Mesothelial cell of epicardium (in vitro differentiated cells): Measurements from ENCODE around the gene HES2. TPM values are rescaled to one million over a fixed set of nuclear protein-coding genes. Genes with fewer than 3 reads are reported as not detected.

Experiments
- DNase-seq, 2 experiments: peaks; one replicate each; pipeline ENCODE4 v3.0.0; 2021; ENCODE audit warnings: low spot score in 2 of 2; ENCODE audit not compliant: unreplicated experiment in 2 of 2
- H3K27ac Mint-ChIP-seq: 2 replicates; pipeline ENCODE4 v1.8.0; 2021; ENCODE audit warnings: mixed read lengths
- H3K27me3 Mint-ChIP-seq: 2 replicates; pipeline ENCODE4 v1.8.0; 2021; ENCODE audit warnings: low read depth, mixed read lengths
- H3K36me3 Mint-ChIP-seq: 2 replicates; pipeline ENCODE4 v1.8.0; 2021; ENCODE audit warnings: mixed read lengths
- H3K4me1 Mint-ChIP-seq: 2 replicates; pipeline ENCODE4 v1.8.0; 2021; ENCODE audit warnings: mixed read lengths
- H3K4me3 Mint-ChIP-seq: 2 replicates; pipeline ENCODE4 v1.8.0; 2021; ENCODE audit warnings: mild to moderate bottlenecking, moderate library complexity, mixed read lengths
- H3K9me3 Mint-ChIP-seq: 2 replicates; pipeline ENCODE4 v1.8.0; 2021; ENCODE audit warnings: mixed read lengths
- CTCF ChIP-seq: fragments of 200-600 bp; sonication (generic); IDR thresholded peaks from one replicate; pipeline ENCODE4 v1.5.0; 2021; ENCODE audit warnings: antibody characterized with exemption; ENCODE audit not compliant: unreplicated experiment
- total RNA-seq: library from RNA; stranded (reverse); gene quantifications from 3 replicates; pipeline ENCODE4 v1.2.1, GENCODE V29; 2021

HES2 gene
- total RNA-seq, 1 donor from 2014 or later, result 0.98 TPM

- no peaks in the 10 kb centered on the region for H3K36me3 Mint-ChIP-seq
- peaks cover 94% of the 10 kb centered on the region for H3K27me3 Mint-ChIP-seq
- H3K4me3 Mint-ChIP-seq, result peak overlapping the region; percentile 22
- no peak for DNase-seq
- peaks cover 16% of the 10 kb centered on the region for H3K4me1 Mint-ChIP-seq
- TF ChIP-seq CTCF, result no peak
- no peaks in the 10 kb centered on the region for H3K9me3 Mint-ChIP-seq
- H3K27ac Mint-ChIP-seq, result no peak overlapping the region
Measured at GRCh38 chr1:6418668-6419396, 887 bp downstream of the HES2 start.

- H3K9me3 Mint-ChIP-seq, result no peaks in the 10 kb centered on the region
- DNase-seq, result no peak
- H3K4me1 Mint-ChIP-seq, result peaks cover 16% of the 10 kb centered on the region
- H3K27me3 Mint-ChIP-seq, result peaks cover 93% of the 10 kb centered on the region
- H3K27ac Mint-ChIP-seq, result no peak overlapping the region
- peak overlapping the region; percentile 6 for H3K4me3 Mint-ChIP-seq
- TF ChIP-seq CTCF, result no peak
- no peaks in the 10 kb centered on the region for H3K36me3 Mint-ChIP-seq
Measured at GRCh38 chr1:6417961-6418667, 1.6 kb downstream of the HES2 start.

- peaks cover 16% of the 10 kb centered on the region for H3K4me1 Mint-ChIP-seq
- H3K27me3 Mint-ChIP-seq, result peaks cover 88% of the 10 kb centered on the region
- H3K4me3 Mint-ChIP-seq, result no peak overlapping the region
- H3K9me3 Mint-ChIP-seq, result no peaks in the 10 kb centered on the region
- no peak for DNase-seq
- H3K27ac Mint-ChIP-seq, result no peak overlapping the region
- H3K36me3 Mint-ChIP-seq, result no peaks in the 10 kb centered on the region
- no peak for TF ChIP-seq CTCF
Measured at GRCh38 chr1:6416906-6417305, 2.8 kb downstream of the HES2 start.

- Mint-ChIP-seq H3K27ac (no peak overlapping the region), H3K36me3 (no peaks in the 10 kb centered on the region)
Measured at GRCh38 chr1:6416295-6416656, 3.4 kb downstream of the HES2 start.

GRCh38 chr1:6414881-6415626 lies 4.7 kb downstream of the HES2 start:
- Mint-ChIP-seq H3K4me3 (no peak overlapping the region), H3K9me3 (no peaks in the 10 kb centered on the region), H3K4me1 (peaks cover 16% of the 10 kb centered on the region), H3K27me3 (peaks cover 80% of the 10 kb centered on the region), H3K27ac (no peak overlapping the region), H3K36me3 (no peaks in the 10 kb centered on the region)
- no peak for TF ChIP-seq CTCF
- DNase-seq, result no peak

More at GRCh38 chr1:6416295-6416656, 3.4 kb downstream of the HES2 start:
- peaks cover 84% of the 10 kb centered on the region for H3K27me3 Mint-ChIP-seq
- no peaks in the 10 kb centered on the region for H3K9me3 Mint-ChIP-seq
- H3K4me3 Mint-ChIP-seq, result no peak overlapping the region
- no peak for TF ChIP-seq CTCF
- H3K4me1 Mint-ChIP-seq, result peaks cover 16% of the 10 kb centered on the region
- DNase-seq, result no peak
